Measurements from ENCODE around the gene OR10P1.

Gene OR10P1

GRCh38 chr12:55652352-55652751 lies 15.7 kb downstream of the OR10P1 start:
- DNase-seq = peak; percentile 24

DNA sequence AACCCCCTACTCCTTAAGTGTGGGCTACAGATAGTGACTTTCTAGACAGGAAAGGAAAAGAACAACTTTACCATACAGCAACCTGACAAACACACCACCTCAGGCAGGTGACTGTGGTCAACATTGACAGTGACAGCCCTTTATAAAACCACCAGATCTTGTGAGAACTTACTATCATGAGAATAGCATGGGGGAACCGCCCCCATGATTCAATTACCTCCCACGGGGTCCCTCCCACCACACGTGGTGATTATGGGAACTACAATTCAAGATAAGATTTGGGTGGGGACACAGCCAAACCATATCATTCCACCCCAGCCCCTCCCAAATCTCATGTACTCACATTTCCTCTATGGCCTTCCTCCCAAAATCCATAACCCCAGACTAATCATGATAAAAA lies 16.3 kb downstream of the OR10P1 start:
- no peak for DNase-seq

GRCh38 chr12:55654511-55655214 lies 18.0 kb downstream of the OR10P1 start:
- no peak for DNase-seq

DNA sequence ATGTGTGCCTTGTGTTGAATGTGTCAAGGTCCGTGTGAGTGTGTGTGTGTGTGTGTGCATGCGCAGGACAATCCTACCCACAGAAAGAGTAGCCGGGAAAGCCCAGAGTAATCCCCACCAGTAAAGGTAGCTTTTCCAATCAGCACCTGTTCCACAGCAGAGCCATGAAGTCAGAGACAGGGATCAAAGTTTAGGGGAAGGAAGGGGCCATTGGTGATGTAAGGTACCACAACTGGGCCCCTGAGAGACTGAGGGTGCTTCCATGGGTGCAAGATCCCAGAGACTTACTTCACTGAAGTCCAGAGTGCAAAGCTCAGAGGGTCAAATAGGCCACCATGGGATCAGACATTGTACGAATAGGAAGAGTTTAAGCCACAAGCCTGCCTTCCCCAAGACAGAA lies 20.5 kb downstream of the OR10P1 start:
- no peak for DNase-seq

DNA sequence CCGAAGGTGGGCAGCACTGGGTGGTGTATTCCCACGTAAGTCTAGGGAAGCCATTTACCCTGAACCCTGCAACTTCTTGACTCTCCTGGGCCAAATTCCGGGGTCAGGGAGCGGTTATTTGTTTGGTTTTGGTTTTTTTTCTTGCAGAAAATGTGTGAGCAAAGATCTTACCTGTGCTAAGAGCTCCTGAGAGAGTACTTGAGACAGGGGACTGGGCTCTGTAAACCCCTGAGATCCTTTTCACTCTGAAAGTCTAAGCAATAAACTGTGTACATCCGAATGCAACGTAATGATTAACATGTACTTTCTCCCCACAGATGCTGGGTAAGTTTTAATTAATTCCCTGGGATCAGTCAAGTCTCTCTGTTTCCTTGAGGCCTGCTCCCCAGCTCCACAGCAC lies 21.5 kb downstream of the OR10P1 start:
- no peak for DNase-seq

GRCh38 chr12:55658635-55659391 lies 22.1 kb downstream of the OR10P1 start:
- DNase-seq = no peak

GRCh38 chr12:55659486-55660385 lies 23.0 kb downstream of the OR10P1 start:
- no peak for DNase-seq

DNA sequence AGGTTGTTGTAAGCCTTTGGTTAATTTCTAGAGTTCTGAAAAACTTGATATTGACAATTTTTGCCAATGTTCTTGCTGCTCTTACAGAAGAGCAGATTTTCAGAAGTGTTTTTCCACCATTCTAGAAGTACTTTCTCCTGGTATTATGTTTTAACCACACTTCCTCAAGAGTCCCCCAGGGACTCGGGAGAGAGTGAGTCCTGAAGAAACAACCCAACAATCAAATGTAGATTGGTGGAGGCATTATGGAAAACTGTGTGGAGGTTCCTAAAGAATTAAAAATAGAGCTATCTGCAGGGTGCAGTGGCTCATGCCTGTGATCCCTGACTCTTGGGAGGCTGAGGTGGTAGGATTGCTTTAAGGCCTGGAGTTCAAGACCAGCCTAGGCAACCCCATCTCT lies 26.7 kb downstream of the OR10P1 start:
- no peak for DNase-seq

DNA sequence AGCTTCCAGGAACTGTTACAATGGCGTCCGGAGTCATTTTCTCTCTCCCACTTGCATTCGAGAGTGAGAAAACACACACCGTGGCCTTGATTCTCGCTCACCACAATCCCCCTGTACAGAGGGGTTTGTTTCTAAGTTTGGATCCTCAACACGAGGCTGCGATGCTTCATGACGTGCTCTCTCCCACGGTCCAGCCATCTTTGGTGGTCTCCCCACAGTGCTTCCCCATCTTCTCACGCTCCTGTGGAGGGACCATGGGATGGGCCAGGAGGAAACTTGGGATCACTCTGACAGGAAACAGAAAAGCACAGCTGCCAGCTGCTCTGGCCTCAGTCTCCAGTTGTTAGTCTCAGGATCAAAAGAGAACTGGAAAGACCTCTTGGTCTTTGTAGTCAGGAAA lies 28.1 kb downstream of the OR10P1 start:
- no peak for DNase-seq

GRCh38 chr12:55666508-55666907 lies 29.8 kb downstream of the OR10P1 start:
- DNase-seq = no peak

DNA sequence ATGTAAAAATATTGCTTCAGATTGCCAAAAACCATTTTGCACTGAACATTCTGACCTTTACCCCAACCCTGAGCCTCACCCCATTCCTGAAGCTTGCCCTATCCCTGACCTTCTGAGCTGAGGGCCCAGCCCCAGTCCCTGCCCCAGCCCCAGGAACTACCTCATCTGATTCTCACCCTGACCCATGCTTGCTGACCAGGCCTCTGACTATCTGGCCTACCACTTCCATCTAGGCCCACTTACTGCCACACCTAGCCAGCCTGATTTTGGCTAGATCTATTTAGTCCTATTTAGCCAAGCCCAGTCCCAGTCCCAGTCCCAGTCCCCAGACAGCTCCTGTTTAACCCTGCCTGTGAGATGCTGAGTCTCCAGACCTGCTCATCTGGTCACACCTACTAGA lies 33.6 kb downstream of the OR10P1 start:
- DNase-seq = no peak

DNA sequence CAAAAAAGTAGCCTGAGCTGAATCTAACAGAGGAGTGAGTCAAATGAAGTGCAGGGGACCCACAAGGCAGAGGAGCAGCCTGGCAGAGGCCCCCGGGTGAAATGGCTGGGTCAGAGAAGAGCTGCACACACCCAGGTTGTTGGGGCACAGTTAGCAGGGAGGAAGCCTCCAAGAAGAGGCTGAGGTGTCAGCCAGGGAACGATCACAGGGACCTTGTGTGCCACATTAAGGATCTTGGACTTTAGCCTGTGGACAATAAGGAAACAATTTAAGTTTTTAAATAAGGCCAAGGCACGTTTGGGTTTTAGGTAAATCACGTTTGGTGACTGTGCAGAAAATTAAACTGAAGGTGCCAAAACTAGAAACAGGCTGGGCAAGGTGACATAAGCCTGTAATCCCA lies 35.1 kb downstream of the OR10P1 start:
- DNase-seq = no peak

- DNase-seq = no peak
Observed at GRCh38 chr12:55673638-55674037, 36.9 kb downstream of the OR10P1 start.

- DNase-seq = no peak
Observed at GRCh38 chr12:55675666-55676065, 39.0 kb downstream of the OR10P1 start.

GRCh38 chr12:55676707-55677106 lies 40.0 kb downstream of the OR10P1 start:
- no peak for DNase-seq

- DNase-seq = no peak
Observed at GRCh38 chr12:55679691-55680090, 43.0 kb downstream of the OR10P1 start.

- DNase-seq = peak; percentile 11
Observed at GRCh38 chr12:55681142-55682077, 44.7 kb downstream of the OR10P1 start.

DNA sequence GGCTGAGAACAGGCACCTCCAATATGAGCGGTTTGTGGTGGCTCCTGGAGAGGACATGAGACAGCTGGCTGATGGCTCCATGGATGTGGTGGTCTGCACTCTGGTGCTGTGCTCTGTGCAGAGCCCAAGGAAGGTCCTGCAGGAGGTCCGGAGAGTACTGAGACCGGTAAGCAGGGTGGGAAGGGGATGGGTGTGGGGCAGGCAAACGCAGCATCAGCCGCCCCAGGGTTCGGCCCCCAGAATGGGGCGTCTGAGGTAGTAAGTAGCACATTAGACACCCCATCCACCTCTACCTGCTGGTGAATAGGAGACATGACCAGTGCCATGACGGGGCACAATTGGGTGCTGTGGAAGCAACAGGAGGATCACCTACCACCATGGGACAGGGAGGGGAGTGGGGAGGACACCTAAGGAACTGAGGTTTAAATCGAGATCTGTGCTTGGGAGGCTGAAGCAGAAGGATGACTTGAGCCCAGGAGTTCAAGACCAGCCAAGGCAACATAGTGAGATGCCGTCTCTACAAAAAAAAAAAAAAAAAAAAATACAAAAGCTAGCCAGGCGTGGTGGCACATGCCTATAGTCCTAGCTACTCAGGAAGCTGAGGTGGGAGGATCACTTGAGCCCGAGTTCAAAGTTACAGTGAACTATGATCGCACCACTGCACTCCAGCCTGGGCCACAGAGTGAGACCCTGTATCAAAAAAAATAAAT lies 45.5 kb downstream of the OR10P1 start:
- DNase-seq = no peak

GRCh38 chr12:55683676-55684075 lies 47.0 kb downstream of the OR10P1 start:
- DNase-seq = no peak

- no peak for DNase-seq
Observed at GRCh38 chr12:55684761-55685370, 48.2 kb downstream of the OR10P1 start.

DNA sequence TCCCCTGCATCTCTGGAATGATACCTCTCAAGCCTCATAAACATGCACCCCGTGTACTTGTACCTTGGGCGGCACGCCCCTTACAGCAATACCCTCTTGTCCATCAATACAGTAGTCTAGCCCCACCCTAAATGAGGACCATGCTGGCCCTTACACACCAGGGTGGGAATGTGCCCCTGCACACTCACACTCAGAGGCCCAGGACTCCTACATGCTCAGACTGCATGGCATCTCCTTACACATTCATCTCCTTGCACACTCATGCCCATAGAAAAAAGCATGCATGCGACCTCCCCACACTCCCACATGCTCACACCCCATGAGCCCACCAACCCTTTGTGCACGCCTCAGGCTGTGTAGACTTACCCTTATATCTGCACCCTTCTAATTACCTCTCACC lies 49.0 kb downstream of the OR10P1 start:
- DNase-seq = no peak
